Endodermal cell (in vitro differentiated cells): ENCODE data around the gene PACRG. TPM values are rescaled to one million over a fixed set of nuclear protein-coding genes. Genes with fewer than 3 reads are reported as not detected.

Experiments used
- DNase-seq: peaks from one replicate; pipeline ENCODE4 v3.0.0-alpha.2; 2017
- H3K27ac ChIP-seq: 2 replicates; pipeline ENCODE4 v1.5.1; 2013; ENCODE audit warnings: mild to moderate bottlenecking, low read depth, low read length, moderate library complexity
- H3K27me3 ChIP-seq: 2 replicates; pipeline ENCODE4 v1.6.1; 2013; ENCODE audit warnings: mild to moderate bottlenecking, low read length, moderate library complexity; ENCODE audit not compliant: insufficient read depth, control insufficient read depth, poor library complexity, severe bottlenecking
- H3K36me3 ChIP-seq: 2 replicates; pipeline ENCODE4 v1.7.0; 2013; ENCODE audit warnings: mild to moderate bottlenecking, low read length, moderate library complexity; ENCODE audit not compliant: control insufficient read depth, insufficient read depth
- H3K4me1 ChIP-seq: one replicate; pipeline ENCODE4 v1.7.0; 2013; ENCODE audit warnings: low read length; ENCODE audit not compliant: control insufficient read depth, insufficient read depth
- H3K4me3 ChIP-seq: 2 replicates; pipeline ENCODE4 v1.5.1; 2013; ENCODE audit warnings: mild to moderate bottlenecking, low read length, moderate library complexity
- H3K9ac ChIP-seq: 2 replicates; pipeline ENCODE4 v1.6.1; 2013; ENCODE audit warnings: mild to moderate bottlenecking, low read length, moderate library complexity; ENCODE audit not compliant: poor library complexity, severe bottlenecking; ENCODE audit errors: extremely low read depth
- H3K9me3 ChIP-seq: 2 replicates; pipeline ENCODE4 v1.6.1; 2013; ENCODE audit warnings: mild to moderate bottlenecking, low read length, moderate library complexity; ENCODE audit not compliant: control insufficient read depth
- H3K27ac Mint-ChIP-seq: 2 replicates; pipeline ENCODE4 v1.8.0; 2020; ENCODE audit warnings: mixed read lengths
- H3K27me3 Mint-ChIP-seq: 2 replicates; pipeline ENCODE4 v1.8.0; 2021; ENCODE audit warnings: mild to moderate bottlenecking, mixed read lengths; ENCODE audit not compliant: insufficient read depth
- H3K36me3 Mint-ChIP-seq: 2 replicates; pipeline ENCODE4 v1.8.0; 2020; ENCODE audit warnings: low read depth, mixed read lengths
- H3K4me1 Mint-ChIP-seq: 2 replicates; pipeline ENCODE4 v1.8.0; 2020; ENCODE audit warnings: mixed read lengths
- H3K4me3 Mint-ChIP-seq: 2 replicates; pipeline ENCODE4 v1.8.0; 2020; ENCODE audit warnings: mild to moderate bottlenecking, moderate library complexity, mixed read lengths
- H3K9me3 Mint-ChIP-seq: 2 replicates; pipeline ENCODE4 v1.8.0; 2020; ENCODE audit warnings: mild to moderate bottlenecking, mixed read lengths
- CTCF ChIP-seq: fragments of 200-600 bp; sonication (generic); conservative IDR thresholded peaks from 2 replicates; pipeline ENCODE4 v1.5.0; 2021; ENCODE audit warnings: antibody characterized with exemption, mild to moderate bottlenecking
- WGBS, 2 experiments: methylation state at CpG; one replicate each; pipeline versions ENCODE4 v1.1.5 to v1.1.7; 2013; ENCODE audit warnings: missing lambda C conversion rate in 2 of 2, mixed read lengths in 1 of 2; ENCODE audit not compliant: insufficient coverage in 1 of 2, insufficient read length in 1 of 2; 5-methylcytosine and 5-hydroxymethylcytosine counted together
- total RNA-seq, 2 donors: library from RNA; stranded (reverse); fragmentation: NEBNext Ultra II Directional in 1 of 2; extraction: Animal tissue kit (Norgen Biotek cat#: 25700) in 1 of 2; gene quantifications; 2 replicates in 1 of 2; 3 replicates in 1 of 2; pipeline ENCODE4 v1.2.1, GENCODE V29; 2021

Gene PACRG
- total RNA-seq, 2 donors from 2014 or later, result 0.42 to 0.44 TPM

DNA sequence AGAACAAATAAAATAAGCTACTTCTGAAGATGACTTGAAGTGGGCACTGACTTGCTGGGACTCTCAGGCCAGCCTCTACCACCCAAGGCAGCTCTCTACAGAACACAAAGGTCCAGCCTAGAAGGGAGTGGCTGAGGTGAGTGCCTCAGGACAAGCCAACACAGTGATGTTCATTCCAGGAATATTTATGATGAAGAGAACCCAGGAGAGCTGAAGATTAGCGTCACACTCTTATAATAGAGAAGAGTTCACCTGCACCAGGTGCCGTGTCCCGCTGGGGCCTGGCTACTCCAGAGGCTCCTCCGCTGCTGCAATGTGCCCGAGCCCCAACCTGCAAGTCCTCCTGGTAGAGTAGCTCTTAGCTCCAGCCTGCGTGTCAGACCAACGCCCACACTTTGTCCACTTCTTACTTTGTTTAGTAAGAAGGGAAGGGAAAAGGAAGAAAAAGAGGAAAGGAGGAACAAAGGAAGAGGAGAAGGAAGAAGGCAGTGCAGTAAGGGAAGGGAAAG is 504.3 kb downstream of the PACRG start:
- Histone ChIP-seq H3K9ac (no peak overlapping the region), H3K9me3 (no peaks in the 10 kb centered on the region), H3K27ac (no peak overlapping the region), H3K27me3 (no peaks in the 10 kb centered on the region), H3K4me3 (no peak overlapping the region), H3K36me3 (no peaks in the 10 kb centered on the region), H3K4me1 (no peaks in the 10 kb centered on the region)
- H3K9me3 Mint-ChIP-seq, result no peaks in the 10 kb centered on the region
- 87 to 100% methylated on average over 3 to 7 of the region's 7 CpGs for WGBS, 2 experiments
- no peak for TF ChIP-seq CTCF
- no peaks in the 10 kb centered on the region for H3K27me3 Mint-ChIP-seq
- no peaks in the 10 kb centered on the region for H3K36me3 Mint-ChIP-seq
- no peak overlapping the region for H3K4me3 Mint-ChIP-seq
- H3K4me1 Mint-ChIP-seq, result no peaks in the 10 kb centered on the region
- no peak for DNase-seq
- no peak overlapping the region for H3K27ac Mint-ChIP-seq

DNA sequence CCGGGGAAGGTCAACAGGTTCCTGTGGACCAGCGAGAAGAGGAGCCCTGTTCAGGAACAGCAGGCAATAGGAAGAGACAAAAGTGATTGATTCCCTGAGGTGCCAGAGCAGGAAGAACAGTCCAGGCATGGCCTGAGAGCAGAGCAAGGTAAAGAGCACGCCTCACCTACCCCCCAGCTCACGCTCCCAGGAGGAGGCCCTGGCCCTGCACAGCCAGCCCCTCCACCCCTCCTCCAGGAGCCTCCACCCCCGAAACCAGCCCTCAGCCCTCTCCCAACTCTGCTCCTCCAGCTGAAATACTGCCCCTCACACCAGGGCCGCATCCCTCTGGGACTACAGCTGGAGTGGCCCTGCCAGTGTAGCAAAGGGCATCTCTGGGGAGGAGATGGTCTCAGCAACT is 504.9 kb downstream of the PACRG start:
- no peak overlapping the region for H3K4me3 ChIP-seq
- H3K4me3 Mint-ChIP-seq, result no peak overlapping the region
- no peaks in the 10 kb centered on the region for H3K27me3 Mint-ChIP-seq
- H3K9me3 ChIP-seq, result no peaks in the 10 kb centered on the region
- no peak for DNase-seq
- TF ChIP-seq CTCF, result no peak
- H3K27ac Mint-ChIP-seq, result no peak overlapping the region
- no peak overlapping the region for H3K27ac ChIP-seq
- no peaks in the 10 kb centered on the region for H3K4me1 Mint-ChIP-seq
- H3K36me3 Mint-ChIP-seq, result no peaks in the 10 kb centered on the region
- H3K36me3 ChIP-seq, result no peaks in the 10 kb centered on the region
- H3K9me3 Mint-ChIP-seq, result no peaks in the 10 kb centered on the region
- WGBS, 2 experiments, result 88 to 94% methylated on average over 2 to 6 of the region's 6 CpGs
- no peaks in the 10 kb centered on the region for H3K4me1 ChIP-seq
- H3K9ac ChIP-seq, result no peak overlapping the region
- no peaks in the 10 kb centered on the region for H3K27me3 ChIP-seq

DNA sequence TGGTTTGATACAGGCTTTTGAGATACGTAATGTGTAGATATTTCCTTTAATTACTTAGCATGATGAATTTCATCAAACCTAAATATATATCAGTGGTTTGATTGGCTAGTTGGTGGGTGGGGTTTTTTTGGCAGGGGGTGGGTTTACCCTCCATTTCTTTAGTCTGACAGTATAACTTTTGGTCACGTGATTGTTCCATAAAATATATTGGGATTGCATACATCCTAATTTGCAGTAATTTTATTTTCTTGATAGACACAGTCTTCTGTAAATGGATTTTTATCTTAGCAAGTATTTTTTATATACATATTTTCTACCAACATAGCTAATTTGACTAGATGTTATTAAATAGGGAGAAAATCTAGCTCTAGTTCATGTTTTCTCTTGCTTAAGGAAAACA is 509.3 kb downstream of the PACRG start:
- H3K36me3 Mint-ChIP-seq, result no peaks in the 10 kb centered on the region
- no peaks in the 10 kb centered on the region for H3K4me1 Mint-ChIP-seq
- Histone ChIP-seq H3K4me1 (no peaks in the 10 kb centered on the region), H3K9ac (no peak overlapping the region), H3K4me3 (no peak overlapping the region), H3K27me3 (no peaks in the 10 kb centered on the region), H3K27ac (no peak overlapping the region), H3K36me3 (no peaks in the 10 kb centered on the region), H3K9me3 (no peaks in the 10 kb centered on the region)
- H3K27me3 Mint-ChIP-seq, result no peaks in the 10 kb centered on the region
- WGBS, 2 experiments, result 100% methylated on average over 1 of the region's 2 CpGs; no CpG with 5 or more reads in 1 of the 2 experiments
- no peak overlapping the region for H3K4me3 Mint-ChIP-seq
- no peak for DNase-seq
- H3K9me3 Mint-ChIP-seq, result no peaks in the 10 kb centered on the region
- H3K27ac Mint-ChIP-seq, result no peak overlapping the region
- no peak for TF ChIP-seq CTCF
